ENCODE measurements around the gene FSD1. TPM values are rescaled to one million over a fixed set of nuclear protein-coding genes. Genes with fewer than 3 reads are reported as not detected.

The FSD1 gene
- total and polyA plus RNA-seq, 9 of the 15 experiments (the other 6 are each of a cell fraction or from before 2014, with no cell fraction given): 0.11 to 1.9 (median 0.94) TPM; not detected in 1

GRCh38 chr19:4310247-4311121 lies 6.1 kb downstream of the FSD1 start (continued):
- TF ChIP-seq, protein P1, sequence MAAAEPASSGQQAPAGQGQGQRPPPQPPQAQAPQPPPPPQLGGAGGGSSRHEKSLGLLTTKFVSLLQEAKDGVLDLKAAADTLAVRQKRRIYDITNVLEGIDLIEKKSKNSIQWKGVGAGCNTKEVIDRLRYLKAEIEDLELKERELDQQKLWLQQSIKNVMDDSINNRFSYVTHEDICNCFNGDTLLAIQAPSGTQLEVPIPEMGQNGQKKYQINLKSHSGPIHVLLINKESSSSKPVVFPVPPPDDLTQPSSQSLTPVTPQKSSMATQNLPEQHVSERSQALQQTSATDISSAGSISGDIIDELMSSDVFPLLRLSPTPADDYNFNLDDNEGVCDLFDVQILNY (CRISPR knock-in tag; IDR thresholded peaks at IDR 0.05): no peak
- TF ChIP-seq ETS2 (tag; IDR thresholded peaks at IDR 0.05; ENCODE audit: borderline replicate concordance, poor library complexity, severe bottlenecking) (no peak), FOXA1 (IDR thresholded peaks at IDR 0.05; ENCODE audit: borderline replicate concordance) (no peak), CTBP1 (IDR thresholded peaks at IDR 0.05; ENCODE audit: borderline replicate concordance) (peak; percentile 22; the same call in 1 of the 2 replicates), MCM7 (IDR thresholded peaks at IDR 0.05) (no peak), CHD1 (IDR thresholded peaks at IDR 0.05; ENCODE audit: low read length) (no peak), ATF1 (CRISPR knock-in tag; IDR thresholded peaks at IDR 0.05) (no peak), ATF1 (tag; IDR thresholded peaks at IDR 0.05) (no peak; the same call in 1 of the 2 replicates), FOXO4 (CRISPR knock-in tag; IDR thresholded peaks at IDR 0.05) (no peak), ZNF253 (CRISPR knock-in tag; conservative IDR thresholded peaks at IDR 0.05) (no peak), ZNF3 (CRISPR knock-in tag; IDR thresholded peaks at IDR 0.05) (no peak), HIVEP1 (CRISPR knock-in tag; IDR thresholded peaks at IDR 0.05) (no peak), CREB3 (tag; conservative IDR thresholded peaks at IDR 0.05; ENCODE audit: low read depth) (no peak), SUPT5H (IDR thresholded peaks at IDR 0.05) (peak; percentile 87), MYBL2 (IDR thresholded peaks at IDR 0.05; ENCODE audit: low read depth) (no peak), MYBL2 (CRISPR knock-in tag; IDR thresholded peaks at IDR 0.05; ENCODE audit: borderline replicate concordance) (no peak), BACH1 (tag; IDR thresholded peaks at IDR 0.05) (no peak), TRIM24 (IDR thresholded peaks at IDR 0.05) (0 out of 4 replicates have a peak, but pooled peaks of 1 of the 2 experiments have one; percentile 20), DPF2 (IDR thresholded peaks at IDR 0.05) (peak; percentile 75), ZNF140 (CRISPR knock-in tag; IDR thresholded peaks at IDR 0.05) (no peak), RERE (CRISPR knock-in tag; IDR thresholded peaks at IDR 0.05; ENCODE audit: borderline replicate concordance) (no peak)
